Liver (tissue), 5 donors: ENCODE data around the gene DDN. TPM values are rescaled to one million over a fixed set of nuclear protein-coding genes. Genes with fewer than 3 reads are reported as not detected.

Source experiments
- polyA plus RNA-seq, 2 donors: library from polyadenylated mRNA; stranded (reverse) in 1 of 2; unstranded in 1 of 2; fragments of 200-250 nt in 1 of 2; fragments of >200 nt in 1 of 2; fragmentation: Nextera tagmentation in 1 of 2; extraction: Ambion mirVana in 1 of 2; gene quantifications; one replicate each; pipeline versions ENCODE4 v1.2.1 to v1.2.3, GENCODE V29; 2013 to 2015
- small RNA-seq: library from RNA; depleted of rRNA; stranded (forward); fragments of <200 nt; gene quantifications from one replicate; pipeline ENCODE3, GENCODE V24; 2014
- total RNA-seq, 2 donors: library from RNA; depleted of rRNA; stranded (reverse); fragments of >200 nt; gene quantifications; one replicate each; pipeline ENCODE4 v1.2.3, GENCODE V29; 2014
- donor health status: healthy.
- donor health status: healthy.
- donor health status: healthy.

DDN gene
- total and polyA plus RNA-seq, 4 donors, result 0.09 TPM; not detected in 3

Small RNA genes within 50 kb of the gene (small RNA-seq; reads per million reads assigned to genes)
- gene RNU6-940P, result not detected

Other genes with a start within 250 kb of the DDN start
- gene ADCY6, start 210.3 kb downstream of the DDN start, total RNA-seq, result 10 to 100 TPM; 12.7 to 30.5 TPM
- 1 to 10 TPM; 4.3 to 8.2 TPM for gene ADCY6, start 210.3 kb downstream of the DDN start, polyA plus RNA-seq
- gene CACNB3, start 180.9 kb downstream of the DDN start, total RNA-seq, result 1 to 10 TPM; 1.4 to 1.9 TPM
- gene CACNB3, start 180.9 kb downstream of the DDN start, polyA plus RNA-seq, result under 1 TPM; 0.92 to 0.93 TPM
- gene DDX23, start 147.2 kb downstream of the DDN start, total RNA-seq, result 10 to 100 TPM; 34.4 to 60.6 TPM
- 10 to 100 TPM; 16.9 to 25.1 TPM for gene DDX23, start 147.2 kb downstream of the DDN start, polyA plus RNA-seq
- gene RND1, start 133.5 kb downstream of the DDN start, total RNA-seq, result 1 to 10 TPM; 7.7 to 8.5 TPM
- gene RND1, start 133.5 kb downstream of the DDN start, polyA plus RNA-seq, result 10 to 100 TPM in 1 of 2 donors, 1 to 10 TPM in 1; 8.5 to 16.5 TPM
- gene FKBP11, start 73.9 kb downstream of the DDN start, total RNA-seq, result 10 to 100 TPM; 28.6 to 37.3 TPM
- 100 to 1,000 TPM in 1 of 2 donors, 10 to 100 TPM in 1; 92.5 to 162 TPM for gene FKBP11, start 73.9 kb downstream of the DDN start, polyA plus RNA-seq
- 10 to 100 TPM; 17.1 to 21.6 TPM for gene ARF3, start 41.9 kb downstream of the DDN start, total RNA-seq
- 10 to 100 TPM; 14.1 to 29.5 TPM for gene ARF3, start 41.9 kb downstream of the DDN start, polyA plus RNA-seq
- gene WNT10B, start 27.6 kb downstream of the DDN start, total RNA-seq, result under 1 TPM in 1 of 2 donors, not detected in 1; 0.08 TPM
- under 1 TPM in 1 of 2 donors, not detected in 1; 0.05 TPM for gene WNT10B, start 27.6 kb downstream of the DDN start, polyA plus RNA-seq
- not detected for gene WNT1, start 21.1 kb downstream of the DDN start, total RNA-seq
- gene WNT1, start 21.1 kb downstream of the DDN start, polyA plus RNA-seq, result not detected
- gene PRKAG1, start 19.4 kb upstream of the DDN start, total RNA-seq, result 10 to 100 TPM; 18.3 to 23.4 TPM
- gene PRKAG1, start 19.4 kb upstream of the DDN start, polyA plus RNA-seq, result 10 to 100 TPM; 15.5 to 31.5 TPM
- gene KMT2D, start 61.4 kb upstream of the DDN start, total RNA-seq, result 10 to 100 TPM; 39.6 to 53.8 TPM
- gene KMT2D, start 61.4 kb upstream of the DDN start, polyA plus RNA-seq, result 10 to 100 TPM in 1 of 2 donors, 1 to 10 TPM in 1; 4.5 to 10.3 TPM
- 1 to 10 TPM in 1 of 2 donors, not detected in 1; 1.2 TPM for gene RHEBL1, start 70.6 kb upstream of the DDN start, total RNA-seq
- gene RHEBL1, start 70.6 kb upstream of the DDN start, polyA plus RNA-seq, result under 1 TPM; 0.29 to 0.36 TPM
- under 1 TPM; 0.08 to 0.09 TPM for gene DHH, start 95.4 kb upstream of the DDN start, total RNA-seq
- under 1 TPM in 1 of 2 donors, not detected in 1; 0.09 TPM for gene DHH, start 95.4 kb upstream of the DDN start, polyA plus RNA-seq
- gene LMBR1L, start 111.5 kb upstream of the DDN start, total RNA-seq, result 10 to 100 TPM; 13.0 to 23.7 TPM
- gene LMBR1L, start 111.5 kb upstream of the DDN start, polyA plus RNA-seq, result 10 to 100 TPM in 1 of 2 donors, 1 to 10 TPM in 1; 9.3 to 10.5 TPM
- 1,000 to 10,000 TPM in 1 of 2 donors, 100 to 1,000 TPM in 1; 161 to 1,268 TPM for gene TUBA1B, start 132.0 kb upstream of the DDN start, total RNA-seq
- gene TUBA1B, start 132.0 kb upstream of the DDN start, polyA plus RNA-seq, result 100 to 1,000 TPM; 125 to 325 TPM
- gene TUBA1A, start 189.7 kb upstream of the DDN start, total RNA-seq, result 10 to 100 TPM; 14.8 to 28.0 TPM
- 10 to 100 TPM in 1 of 2 donors, 1 to 10 TPM in 1; 4.2 to 17.5 TPM for gene TUBA1A, start 189.7 kb upstream of the DDN start, polyA plus RNA-seq